NCI-H345 treated with DMSO at 0.1 percent for 48 hours (cell line): ENCODE results near the gene CRTC1.

ENCODE experiments used
- DNase-seq: peaks from one replicate; lab custom pipeline; 2025; ENCODE audit not compliant: unreplicated experiment; lab: John Stamatoyannopoulos, UW

The CRTC1 gene

DNA sequence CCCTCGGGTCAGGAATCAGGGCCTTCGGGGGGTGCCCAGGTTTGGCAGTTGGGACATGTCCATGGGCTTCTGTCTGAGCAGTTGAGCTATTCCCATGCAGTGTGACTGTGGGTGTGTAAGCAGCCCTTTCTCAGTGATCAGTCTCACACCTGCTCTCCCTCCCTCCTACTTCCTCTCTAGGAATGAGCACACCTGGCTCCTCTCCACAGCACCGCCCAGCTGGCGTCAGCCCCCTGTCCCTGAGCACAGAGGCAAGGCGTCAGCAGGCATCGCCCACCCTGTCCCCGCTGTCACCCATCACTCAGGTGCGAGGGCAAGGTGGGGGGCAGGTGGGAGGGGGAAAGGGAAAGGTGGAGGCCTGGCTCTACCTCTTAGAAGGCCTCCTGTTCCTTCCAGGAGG lies 81.7 kb downstream of the CRTC1 start:
- peak; percentile 12 for DNase-seq

GRCh38 chr19:18768046-18768771 lies 84.7 kb downstream of the CRTC1 start:
- DNase-seq: no peak

DNA sequence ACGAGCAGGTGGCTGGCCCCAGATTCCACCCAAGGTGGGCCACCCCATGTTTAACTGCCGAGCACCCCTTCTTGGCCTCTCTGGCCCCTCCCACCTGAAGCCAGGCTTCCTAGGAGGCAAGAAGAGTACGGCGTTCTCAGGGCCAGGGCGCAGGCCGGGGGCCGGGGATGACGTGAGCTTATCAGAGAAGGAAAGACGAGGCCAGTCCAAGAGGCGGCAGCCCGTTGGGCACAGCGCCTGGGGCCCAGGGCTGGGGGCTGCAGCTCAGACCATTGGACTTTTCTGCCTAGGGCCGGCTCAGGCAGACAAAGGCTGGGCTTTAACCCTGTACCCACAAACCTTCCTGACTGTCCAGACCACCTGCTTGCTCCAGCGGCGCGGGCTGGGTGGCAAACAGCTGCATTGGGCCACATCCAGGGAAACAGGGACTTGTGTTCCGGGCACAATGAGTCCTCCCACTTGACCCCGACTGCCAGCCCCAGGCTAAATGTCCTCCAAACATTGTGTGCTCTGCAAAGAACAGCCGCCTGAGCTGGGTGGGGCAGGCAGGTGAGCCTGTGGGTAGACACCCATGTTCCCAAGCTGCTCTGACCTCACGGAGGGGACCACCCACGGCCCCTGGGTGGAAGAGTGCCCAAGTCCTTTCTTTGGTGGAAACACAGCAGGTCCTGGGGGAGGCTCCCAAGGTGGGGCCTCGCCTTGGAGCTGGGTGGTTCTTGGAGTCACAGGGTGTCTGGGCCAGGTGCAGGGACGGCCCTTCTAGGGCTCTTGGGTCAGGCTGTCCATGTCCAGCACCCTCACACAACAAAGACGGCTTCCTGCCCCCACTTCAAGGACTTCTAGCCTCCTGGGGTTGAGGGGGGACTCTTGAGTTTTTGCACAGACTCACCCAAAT lies 85.8 kb downstream of the CRTC1 start:
- no peak for DNase-seq

- DNase-seq: no peak
These were observed 86.6 kb downstream of the CRTC1 start for GRCh38 chr19:18769989-18770528.

- DNase-seq: no peak
These were observed 87.3 kb downstream of the CRTC1 start for GRCh38 chr19:18770663-18771327.

- no peak for DNase-seq
These were observed 88.1 kb downstream of the CRTC1 start for GRCh38 chr19:18771328-18772242.

GRCh38 chr19:18772620-18773587 lies 89.4 kb downstream of the CRTC1 start:
- DNase-seq: no peak

GRCh38 chr19:18773682-18774081 lies 90.2 kb downstream of the CRTC1 start:
- no peak for DNase-seq

GRCh38 chr19:18774107-18774506 lies 90.6 kb downstream of the CRTC1 start:
- DNase-seq: no peak

- no peak for DNase-seq
These were observed 91.4 kb downstream of the CRTC1 start for GRCh38 chr19:18774782-18775444.

- DNase-seq: no peak
These were observed 92.3 kb downstream of the CRTC1 start for GRCh38 chr19:18775586-18776287.

DNA sequence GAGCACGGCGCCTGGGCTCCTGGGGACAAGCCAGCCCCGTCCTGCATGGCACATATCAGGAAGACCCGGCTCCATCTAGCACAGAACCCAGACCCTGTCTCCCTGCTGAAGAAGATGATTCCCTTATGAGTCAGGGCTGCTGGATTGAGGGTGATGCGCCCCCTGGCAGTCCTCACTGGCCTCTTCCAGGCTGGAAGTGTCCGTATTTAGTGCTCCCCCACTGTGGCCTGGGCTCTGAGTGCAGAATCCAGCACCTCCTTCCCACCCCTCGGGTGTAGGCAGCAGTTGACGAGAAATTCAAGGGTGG lies 92.8 kb downstream of the CRTC1 start:
- no peak for DNase-seq

DNA sequence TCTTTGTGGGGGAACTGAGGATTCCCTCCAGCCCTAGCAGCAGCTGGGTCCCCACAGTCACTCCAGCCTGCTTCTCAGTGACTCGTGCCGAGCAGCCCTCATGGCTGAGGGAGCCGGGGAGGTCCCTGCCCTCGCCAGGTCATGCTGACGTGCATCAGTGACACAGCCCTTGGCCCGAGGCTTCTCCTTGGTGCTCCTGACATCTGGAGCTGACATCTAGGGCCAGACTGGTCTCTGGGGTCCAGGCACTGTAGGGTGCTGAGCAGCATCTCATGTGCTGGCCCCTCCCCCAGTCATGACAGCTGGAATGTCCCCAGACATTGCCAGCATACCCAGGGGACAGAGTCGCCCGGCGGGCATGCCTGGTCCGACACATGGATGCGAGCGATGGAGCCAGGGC lies 93.3 kb downstream of the CRTC1 start:
- DNase-seq: no peak

- DNase-seq: no peak
These were observed 94.0 kb downstream of the CRTC1 start for GRCh38 chr19:18777301-18778075.

DNA sequence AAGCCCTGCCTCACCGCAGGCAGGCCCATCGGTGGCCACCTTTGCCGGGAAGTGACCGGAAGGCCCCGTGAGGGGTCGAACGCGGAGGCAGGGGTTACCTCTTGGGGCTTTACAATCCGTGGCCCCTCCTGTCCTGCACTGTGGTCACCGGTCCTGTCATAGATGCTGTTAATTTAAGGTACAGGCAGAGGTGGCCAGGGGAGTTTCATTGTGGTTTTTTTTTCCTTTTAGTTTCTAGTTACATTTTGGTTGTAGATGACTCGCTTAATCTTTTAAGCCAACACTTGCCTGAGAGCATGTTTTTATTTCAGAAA lies 94.6 kb downstream of the CRTC1 start:
- no peak for DNase-seq

GRCh38 chr19:18778826-18779495 lies 95.5 kb downstream of the CRTC1 start:
- no peak for DNase-seq

DNA sequence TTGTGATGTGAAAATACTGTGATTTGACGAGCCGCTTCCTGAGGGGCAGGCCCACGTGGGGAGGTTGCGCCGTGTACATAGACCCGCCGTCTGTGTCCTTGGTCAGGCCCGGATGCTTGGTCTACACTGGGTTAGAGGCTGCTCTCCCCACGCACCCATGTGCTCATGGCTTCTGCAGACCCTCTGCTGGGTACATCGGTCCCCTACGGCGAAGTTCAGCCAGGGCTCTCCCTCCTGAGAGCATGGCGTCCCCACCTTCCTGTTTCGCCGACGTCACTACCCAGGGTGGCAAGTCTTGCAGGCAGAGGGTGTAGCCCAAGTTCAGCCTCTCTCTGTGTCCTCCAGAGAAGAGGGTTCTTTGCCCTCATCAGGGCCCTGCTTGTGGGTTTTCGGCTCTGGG lies 96.6 kb downstream of the CRTC1 start:
- DNase-seq: no peak
